ENCODE measurements around the gene IGF2BP3. TPM values are rescaled to one million over a fixed set of nuclear protein-coding genes. Genes with fewer than 3 reads are reported as not detected.

Gene IGF2BP3
- total and polyA plus RNA-seq, 10 of the 15 experiments (the other 5 are each of a cell fraction or from before 2014, with no cell fraction given) = 4.6 to 61.2 (median 36.9) TPM

DNA sequence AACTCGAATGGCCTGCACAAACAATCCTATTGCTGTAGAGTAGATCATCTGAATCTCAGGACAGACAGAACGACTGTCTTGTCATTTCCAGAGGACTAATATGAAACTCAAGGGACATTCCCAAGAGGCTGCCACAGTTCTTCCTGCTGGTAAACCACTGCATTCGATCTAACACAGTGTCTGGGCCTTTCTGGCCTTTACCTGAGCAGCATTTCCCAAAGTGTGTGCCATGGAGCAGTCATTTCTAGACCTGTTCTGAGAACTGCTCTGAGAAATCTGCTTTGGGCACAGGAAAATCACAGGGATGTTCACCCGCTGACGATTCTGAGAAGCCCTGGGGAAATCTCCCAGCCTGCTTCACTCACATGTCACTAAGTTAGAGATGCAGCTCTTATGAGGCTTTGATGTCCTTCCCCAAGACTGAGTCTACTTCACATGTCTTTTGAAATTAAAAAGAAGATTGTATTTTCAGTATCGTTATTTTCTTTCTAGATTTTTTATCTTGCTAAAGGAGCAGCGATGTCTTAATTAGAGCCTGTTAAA is 205.3 kb downstream of the IGF2BP3 start (continued):
- TF ChIP-seq ZNF592 (IDR thresholded peaks at IDR 0.05) (no peak), IKZF2 (IDR thresholded peaks at IDR 0.05) (peak; percentile 66 to 75; a peak in 3 of 4 replicates), SIX5 (IDR thresholded peaks at IDR 0.05; ENCODE audit: low read depth, low read length, severe bottlenecking) (no peak), ZNF207 (IDR thresholded peaks at IDR 0.05; ENCODE audit: borderline replicate concordance) (no peak)
- TF ChIP-seq, protein P1, sequence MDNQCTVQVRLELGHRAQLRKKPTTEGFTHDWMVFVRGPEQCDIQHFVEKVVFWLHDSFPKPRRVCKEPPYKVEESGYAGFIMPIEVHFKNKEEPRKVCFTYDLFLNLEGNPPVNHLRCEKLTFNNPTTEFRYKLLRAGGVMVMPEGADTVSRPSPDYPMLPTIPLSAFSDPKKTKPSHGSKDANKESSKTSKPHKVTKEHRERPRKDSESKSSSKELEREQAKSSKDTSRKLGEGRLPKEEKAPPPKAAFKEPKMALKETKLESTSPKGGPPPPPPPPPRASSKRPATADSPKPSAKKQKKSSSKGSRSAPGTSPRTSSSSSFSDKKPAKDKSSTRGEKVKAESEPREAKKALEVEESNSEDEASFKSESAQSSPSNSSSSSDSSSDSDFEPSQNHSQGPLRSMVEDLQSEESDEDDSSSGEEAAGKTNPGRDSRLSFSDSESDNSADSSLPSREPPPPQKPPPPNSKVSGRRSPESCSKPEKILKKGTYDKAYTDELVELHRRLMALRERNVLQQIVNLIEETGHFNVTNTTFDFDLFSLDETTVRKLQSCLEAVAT (IDR thresholded peaks at IDR 0.05) = no peak

Data from GM12878 (cell line).